ENCODE results near the gene FBXO36. TPM values are rescaled to one million over a fixed set of nuclear protein-coding genes. Genes with fewer than 3 reads are reported as not detected.
"Not testable (repeated sequence)": the region's sequence is repeated elsewhere in the genome, so short reads cannot be mapped to it uniquely, and the experiment has no call there.

FBXO36 gene
- total RNA-seq, 2 experiments from 2014 or later = 1.5 TPM

GRCh38 chr2:229943171-229943570, 20.9 kb downstream of the FBXO36 start:
- Mint-ChIP-seq H3K27ac (no peak overlapping the region), H3K4me1 (ENCODE audit: low read depth) (peaks cover 8% of the 10 kb centered on the region), H3K9me3 (no peaks in the 10 kb centered on the region), H3K27me3 (no peaks in the 10 kb centered on the region), H3K36me3 (no peaks in the 10 kb centered on the region), H3K4me3 (no peak overlapping the region)
- intact Hi-C loops (cut with micrococcal nuclease) = no loop called here
- CTCF ChIA-PET = no interaction called here
- DNase-seq = no peak
- POLR2A ChIA-PET = no interaction called here

GRCh38 chr2:229943770-229944449, 21.6 kb downstream of the FBXO36 start:
- Mint-ChIP-seq H3K27ac (no peak overlapping the region), H3K36me3 (no peaks in the 10 kb centered on the region), H3K9me3 (no peaks in the 10 kb centered on the region), H3K4me1 (ENCODE audit: low read depth) (peaks cover 8% of the 10 kb centered on the region), H3K27me3 (no peaks in the 10 kb centered on the region), H3K4me3 (no peak overlapping the region)
- intact Hi-C loops (cut with micrococcal nuclease) = no loop called here
- no peak for DNase-seq
- ChIA-PET CTCF (interaction anchor here (0.9 kb wide), 1 partner anchor 140 kb away, joined by 3 read pairs; no protein-coding TSS in a partner anchor), POLR2A (no interaction called here)

GRCh38 chr2:229945975-229946374, 23.7 kb downstream of the FBXO36 start:
- H3K36me3 Mint-ChIP-seq = no peaks in the 10 kb centered on the region
- no peak overlapping the region for H3K27ac Mint-ChIP-seq
- DNase-seq = no peak
- peaks cover 8% of the 10 kb centered on the region for H3K4me1 Mint-ChIP-seq (ENCODE audit: low read depth)
- intact Hi-C loops (cut with micrococcal nuclease) = no loop called here
- no peak overlapping the region for H3K4me3 Mint-ChIP-seq
- H3K9me3 Mint-ChIP-seq = no peaks in the 10 kb centered on the region
- POLR2A ChIA-PET = no interaction called here
- CTCF ChIA-PET = interaction anchor here (1.2 kb wide), 1 partner anchor 121 kb away, joined by 4 read pairs; no protein-coding TSS in a partner anchor
- no peaks in the 10 kb centered on the region for H3K27me3 Mint-ChIP-seq

- no peak for DNase-seq
- H3K4me1 Mint-ChIP-seq (ENCODE audit: low read depth) = peaks cover 8% of the 10 kb centered on the region
- intact Hi-C loops (cut with micrococcal nuclease) = no loop called here
- H3K27ac Mint-ChIP-seq = no peak overlapping the region
- CTCF ChIA-PET = interaction anchor here (1.0 kb wide), 1 partner anchor 146 kb away, joined by 3 read pairs; no protein-coding TSS in a partner anchor
- no peak overlapping the region for H3K4me3 Mint-ChIP-seq
- H3K36me3 Mint-ChIP-seq = no peaks in the 10 kb centered on the region
- H3K27me3 Mint-ChIP-seq = no peaks in the 10 kb centered on the region
- POLR2A ChIA-PET = no interaction called here
- H3K9me3 Mint-ChIP-seq = no peaks in the 10 kb centered on the region
These were observed 25.2 kb downstream of the FBXO36 start for GRCh38 chr2:229947544-229947943.

GRCh38 chr2:229952256-229952835, 30.0 kb downstream of the FBXO36 start:
- ChIA-PET POLR2A (no interaction called here), CTCF (no interaction called here)
- peaks cover 5% of the 10 kb centered on the region for H3K4me1 Mint-ChIP-seq (ENCODE audit: low read depth)
- H3K27ac Mint-ChIP-seq = no peak overlapping the region
- no peaks in the 10 kb centered on the region for H3K36me3 Mint-ChIP-seq
- intact Hi-C loops (cut with micrococcal nuclease) = no loop called here
- no peak for DNase-seq
- no peak overlapping the region for H3K4me3 Mint-ChIP-seq
- no peaks in the 10 kb centered on the region for H3K27me3 Mint-ChIP-seq
- no peaks in the 10 kb centered on the region for H3K9me3 Mint-ChIP-seq

GRCh38 chr2:229955663-229956062, 33.4 kb downstream of the FBXO36 start:
- Mint-ChIP-seq H3K4me1 (ENCODE audit: low read depth) (no peaks in the 10 kb centered on the region), H3K4me3 (no peak overlapping the region), H3K36me3 (no peaks in the 10 kb centered on the region), H3K27ac (no peak overlapping the region), H3K27me3 (no peaks in the 10 kb centered on the region), H3K9me3 (no peaks in the 10 kb centered on the region)
- POLR2A ChIA-PET = no interaction called here
- DNase-seq = no peak
- intact Hi-C loops (cut with micrococcal nuclease) = no loop called here
- CTCF ChIA-PET = no interaction called here

GRCh38 chr2:229956491-229956890, 34.2 kb downstream of the FBXO36 start:
- intact Hi-C loops (cut with micrococcal nuclease) = no loop called here
- DNase-seq = no peak
- H3K9me3 Mint-ChIP-seq = no peaks in the 10 kb centered on the region
- H3K27me3 Mint-ChIP-seq = no peaks in the 10 kb centered on the region
- ChIA-PET POLR2A (no interaction called here), CTCF (no interaction called here)
- no peaks in the 10 kb centered on the region for H3K36me3 Mint-ChIP-seq
- no peak overlapping the region for H3K4me3 Mint-ChIP-seq
- H3K4me1 Mint-ChIP-seq (ENCODE audit: low read depth) = no peaks in the 10 kb centered on the region
- no peak overlapping the region for H3K27ac Mint-ChIP-seq

- H3K9me3 Mint-ChIP-seq; H3K27ac Mint-ChIP-seq; intact Hi-C loops (cut with micrococcal nuclease); CTCF ChIA-PET; H3K4me3 Mint-ChIP-seq; DNase-seq; H3K4me1 Mint-ChIP-seq (ENCODE audit: low read depth); H3K36me3 Mint-ChIP-seq; H3K27me3 Mint-ChIP-seq; POLR2A ChIA-PET: not testable (repeated sequence)
These were observed 41.3 kb downstream of the FBXO36 start for GRCh38 chr2:229963596-229963995.

- Mint-ChIP-seq H3K4me1 (ENCODE audit: low read depth) (no peaks in the 10 kb centered on the region), H3K4me3 (no peak overlapping the region), H3K9me3 (no peaks in the 10 kb centered on the region), H3K36me3 (peaks cover 2% of the 10 kb centered on the region), H3K27ac (no peak overlapping the region), H3K27me3 (no peaks in the 10 kb centered on the region)
- intact Hi-C loops (cut with micrococcal nuclease) = no loop called here
- DNase-seq = no peak
- ChIA-PET POLR2A (no interaction called here), CTCF (no interaction called here)
These were observed 47.6 kb downstream of the FBXO36 start for GRCh38 chr2:229969921-229970320.

GRCh38 chr2:229970406-229970805, 48.1 kb downstream of the FBXO36 start:
- CTCF ChIA-PET = no interaction called here
- no peak for DNase-seq
- H3K4me3 Mint-ChIP-seq = no peak overlapping the region
- H3K27me3 Mint-ChIP-seq = no peaks in the 10 kb centered on the region
- POLR2A ChIA-PET = no interaction called here
- H3K4me1 Mint-ChIP-seq (ENCODE audit: low read depth) = no peaks in the 10 kb centered on the region
- H3K9me3 Mint-ChIP-seq = no peaks in the 10 kb centered on the region
- intact Hi-C loops (cut with micrococcal nuclease) = no loop called here
- peaks cover 2% of the 10 kb centered on the region for H3K36me3 Mint-ChIP-seq
- no peak overlapping the region for H3K27ac Mint-ChIP-seq

- Mint-ChIP-seq H3K9me3 (no peaks in the 10 kb centered on the region), H3K36me3 (no peaks in the 10 kb centered on the region), H3K4me1 (ENCODE audit: low read depth) (no peaks in the 10 kb centered on the region), H3K27me3 (no peaks in the 10 kb centered on the region), H3K27ac (no peak overlapping the region), H3K4me3 (no peak overlapping the region)
- intact Hi-C loops (cut with micrococcal nuclease) = no loop called here
- CTCF ChIA-PET = no interaction called here
- no peak for DNase-seq
- POLR2A ChIA-PET = interaction anchor here (0.6 kb wide), 2 partner anchors 254 to 1813 kb away, joined by 3 to 6 read pairs; no protein-coding TSS in a partner anchor
These were observed 49.0 kb downstream of the FBXO36 start for GRCh38 chr2:229971298-229971790.

- no peak overlapping the region for H3K27ac Mint-ChIP-seq
- ChIA-PET POLR2A (no interaction called here), CTCF (no interaction called here)
- H3K36me3 Mint-ChIP-seq = peaks cover 2% of the 10 kb centered on the region
- no peaks in the 10 kb centered on the region for H3K9me3 Mint-ChIP-seq
- H3K4me1 Mint-ChIP-seq (ENCODE audit: low read depth) = no peaks in the 10 kb centered on the region
- no peak overlapping the region for H3K4me3 Mint-ChIP-seq
- H3K27me3 Mint-ChIP-seq = no peaks in the 10 kb centered on the region
- DNase-seq = no peak
- intact Hi-C loops (cut with micrococcal nuclease) = no loop called here
These were observed 52.0 kb downstream of the FBXO36 start for GRCh38 chr2:229974266-229974665.

Measured in activated CD4-positive, alpha-beta memory T cell treated with anti-CD3 and anti-CD28 coated beads for 36 hours (primary cell).